ENCODE results near the gene LRRC55. TPM values are rescaled to one million over a fixed set of nuclear protein-coding genes. Genes with fewer than 3 reads are reported as not detected.

The LRRC55 gene
- polyA plus RNA-seq, 2 of the 4 experiments (the other 2 are of a cell fraction), result 0.01 TPM; not detected in 1

- FAIRE-seq, result no peak
Observed at GRCh38 chr11:57240757-57241156, 59.0 kb downstream of the LRRC55 start.

More at GRCh38 chr11:57240757-57241156, 59.0 kb downstream of the LRRC55 start:
- Histone ChIP-seq H3K9me3 (no peaks in the 10 kb centered on the region), H3K4me2 (no peak overlapping the region), H3K4me1 (peaks cover 15% of the 10 kb centered on the region; the same call in 2 of the 3 replicates), H3K4me3 (no peak overlapping the region), H3K27ac (peak overlapping the region; percentile 39 to 64; a peak in 5 of 6 replicates)
- CTCF ChIA-PET, result interaction anchor here (1.0 to 5.8 kb wide), 3 partner anchors 9 to 400 kb away, joined by 4 to 55 read pairs (median 38); no protein-coding TSS in a partner anchor
- ATAC-seq, result peak in 1 of 2 experiments; percentile 34; a peak in 3 of 6 replicates
- no peak for TF ChIP-seq CEBPB (IDR thresholded peaks at IDR 0.05)
- no peak for TF ChIP-seq RFX5 (IDR thresholded peaks at IDR 0.05)
- TF ChIP-seq HOXA7 (CRISPR knock-in tag; IDR thresholded peaks at IDR 0.05), result no peak
- no peak for TF ChIP-seq EHMT2 (IDR thresholded peaks at IDR 0.05; ENCODE audit: low read depth)
- no peak for TF ChIP-seq PBX3 (IDR thresholded peaks at IDR 0.05)
- TF ChIP-seq, protein P1, sequence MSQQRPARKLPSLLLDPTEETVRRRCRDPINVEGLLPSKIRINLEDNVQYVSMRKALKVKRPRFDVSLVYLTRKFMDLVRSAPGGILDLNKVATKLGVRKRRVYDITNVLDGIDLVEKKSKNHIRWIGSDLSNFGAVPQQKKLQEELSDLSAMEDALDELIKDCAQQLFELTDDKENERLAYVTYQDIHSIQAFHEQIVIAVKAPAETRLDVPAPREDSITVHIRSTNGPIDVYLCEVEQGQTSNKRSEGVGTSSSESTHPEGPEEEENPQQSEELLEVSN (IDR thresholded peaks at IDR 0.05; ENCODE audit: borderline replicate concordance, low read depth), result no peak
- TF ChIP-seq, protein P2, sequence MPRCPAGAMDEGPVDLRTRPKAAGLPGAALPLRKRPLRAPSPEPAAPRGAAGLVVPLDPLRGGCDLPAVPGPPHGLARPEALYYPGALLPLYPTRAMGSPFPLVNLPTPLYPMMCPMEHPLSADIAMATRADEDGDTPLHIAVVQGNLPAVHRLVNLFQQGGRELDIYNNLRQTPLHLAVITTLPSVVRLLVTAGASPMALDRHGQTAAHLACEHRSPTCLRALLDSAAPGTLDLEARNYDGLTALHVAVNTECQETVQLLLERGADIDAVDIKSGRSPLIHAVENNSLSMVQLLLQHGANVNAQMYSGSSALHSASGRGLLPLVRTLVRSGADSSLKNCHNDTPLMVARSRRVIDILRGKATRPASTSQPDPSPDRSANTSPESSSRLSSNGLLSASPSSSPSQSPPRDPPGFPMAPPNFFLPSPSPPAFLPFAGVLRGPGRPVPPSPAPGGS (IDR thresholded peaks at IDR 0.05), result no peak
- no peak for TF ChIP-seq NPAS2 (CRISPR knock-in tag; IDR thresholded peaks at IDR 0.05; ENCODE audit: borderline replicate concordance)
- TF ChIP-seq HOXB5 (CRISPR knock-in tag; IDR thresholded peaks at IDR 0.05), result no peak
- no peak for TF ChIP-seq PHF8 (IDR thresholded peaks at IDR 0.05; ENCODE audit: borderline replicate concordance, low read depth)
- TF ChIP-seq NR3C1 (IDR thresholded peaks at IDR 0.05), result no peak
- TF ChIP-seq KDM5A (IDR thresholded peaks at IDR 0.05), result no peak
- no peak for TF ChIP-seq MAFK (IDR thresholded peaks at IDR 0.05; ENCODE audit: partially characterized antibody)
- no peak for TF ChIP-seq CBX2 (IDR thresholded peaks at IDR 0.05; ENCODE audit: borderline replicate concordance, low read depth)
- DNase-seq (ENCODE audit: low read depth in 1 of 2, low spot score in 1 of 2), result no peak
- POLR2A ChIA-PET, result no interaction called here
- WGBS (ENCODE audit: missing lambda C conversion rate), result 81% methylated on average over 5 of the region's 5 CpGs

Other genes starting within 250 kb of the LRRC55 start
- gene OR5AK2, start 193.0 kb upstream of the LRRC55 start, polyA plus RNA-seq (2011; rRNA removed), result not detected in 2 replicates
- gene OR5AK2, start 193.0 kb upstream of the LRRC55 start, polyA plus RNA-seq (2017; fragmentation: RNase III; extraction: RNeasy Plus Mini Kit Qiagen cat#74134 plus additional on column Dnase treatment), result not detected in 3 replicates
- gene APLNR, start 55.3 kb downstream of the LRRC55 start, polyA plus RNA-seq (2011; rRNA removed), result 0.08 and 0.14 TPM in 2 replicates
- 0.08 to 0.09 TPM (median 0.08 TPM) in 3 replicates for gene APLNR, start 55.3 kb downstream of the LRRC55 start, polyA plus RNA-seq (2017; fragmentation: RNase III; extraction: RNeasy Plus Mini Kit Qiagen cat#74134 plus additional on column Dnase treatment)
- 35.0 and 36.5 TPM in 2 replicates for gene TNKS1BP1, start 143.0 kb downstream of the LRRC55 start, polyA plus RNA-seq (2011; rRNA removed)
- 46.2 to 54.5 TPM (median 53.1 TPM) in 3 replicates for gene TNKS1BP1, start 143.0 kb downstream of the LRRC55 start, polyA plus RNA-seq (2017; fragmentation: RNase III; extraction: RNeasy Plus Mini Kit Qiagen cat#74134 plus additional on column Dnase treatment)
- gene SSRP1, start 153.9 kb downstream of the LRRC55 start, polyA plus RNA-seq (2011; rRNA removed), result 282 and 288 TPM in 2 replicates
- 323 to 357 TPM (median 335 TPM) in 3 replicates for gene SSRP1, start 153.9 kb downstream of the LRRC55 start, polyA plus RNA-seq (2017; fragmentation: RNase III; extraction: RNeasy Plus Mini Kit Qiagen cat#74134 plus additional on column Dnase treatment)
- gene P2RX3, start 156.4 kb downstream of the LRRC55 start, polyA plus RNA-seq (2011; rRNA removed), result 0.36 and 0.37 TPM in 2 replicates
- 0.05 to 0.17 TPM in 2 of 3 replicates, not detected in the other for gene P2RX3, start 156.4 kb downstream of the LRRC55 start, polyA plus RNA-seq (2017; fragmentation: RNase III; extraction: RNeasy Plus Mini Kit Qiagen cat#74134 plus additional on column Dnase treatment)
- not detected in 2 replicates for gene PRG3, start 199.2 kb downstream of the LRRC55 start, polyA plus RNA-seq (2011; rRNA removed)
- not detected in 3 replicates for gene PRG3, start 199.2 kb downstream of the LRRC55 start, polyA plus RNA-seq (2017; fragmentation: RNase III; extraction: RNeasy Plus Mini Kit Qiagen cat#74134 plus additional on column Dnase treatment)
- not detected in 2 replicates for gene PRG2, start 208.7 kb downstream of the LRRC55 start, polyA plus RNA-seq (2011; rRNA removed)
- gene PRG2, start 208.7 kb downstream of the LRRC55 start, polyA plus RNA-seq (2017; fragmentation: RNase III; extraction: RNeasy Plus Mini Kit Qiagen cat#74134 plus additional on column Dnase treatment), result not detected in 3 replicates
- 0.30 TPM in 2 replicates for gene SLC43A3, start 245.2 kb downstream of the LRRC55 start, polyA plus RNA-seq (2011; rRNA removed)
- 0.12 to 0.22 TPM (median 0.13 TPM) in 3 replicates for gene SLC43A3, start 245.2 kb downstream of the LRRC55 start, polyA plus RNA-seq (2017; fragmentation: RNase III; extraction: RNeasy Plus Mini Kit Qiagen cat#74134 plus additional on column Dnase treatment)